Liver (tissue), 9 donors: ENCODE data around the gene ANKEF1. TPM values are rescaled to one million over a fixed set of nuclear protein-coding genes. Genes with fewer than 3 reads are reported as not detected.

Source experiments
- DNase-seq: peaks from one replicate; pipeline ENCODE4 v3.0.0-alpha.2; 2017; ENCODE audit warnings: low spot score
- H3K27ac ChIP-seq, 2 donors: one replicate each; pipeline ENCODE4 v1.7.0; 2013; ENCODE audit warnings: inconsistent platforms in 2 of 2, low read length in 2 of 2, control low read depth in 1 of 2, low read depth in 1 of 2, mild to moderate bottlenecking in 1 of 2
- H3K27me3 ChIP-seq, 4 donors: one replicate each; pipeline versions ENCODE4 v1.6.1 to v1.7.0; 2013; ENCODE audit warnings: low read length in 3 of 4, inconsistent platforms in 1 of 4, mild to moderate bottlenecking in 1 of 4, moderate library complexity in 1 of 4; ENCODE audit not compliant: control insufficient read depth in 4 of 4, insufficient read depth in 4 of 4
- H3K36me3 ChIP-seq, 4 donors: one replicate each; pipeline versions ENCODE4 v1.6.1 to v1.7.0; 2013; ENCODE audit warnings: low read length in 3 of 4, mild to moderate bottlenecking in 3 of 4, low read depth in 1 of 4, moderate library complexity in 1 of 4; ENCODE audit not compliant: control insufficient read depth in 4 of 4, insufficient read depth in 3 of 4
- H3K4me1 ChIP-seq, 4 donors: one replicate each; pipeline versions ENCODE4 v1.6.1 to v1.7.0; 2013; ENCODE audit warnings: low read length in 3 of 4, mild to moderate bottlenecking in 3 of 4, moderate library complexity in 1 of 4; ENCODE audit not compliant: control insufficient read depth in 4 of 4, insufficient read depth in 4 of 4
- H3K4me3 ChIP-seq, 3 donors: one replicate each; pipeline versions ENCODE4 v1.6.1 to v1.7.0; 2013; ENCODE audit warnings: low read length in 3 of 3, control low read depth in 1 of 3, low read depth in 1 of 3, mild to moderate bottlenecking in 1 of 3
- H3K9ac ChIP-seq, 2 donors: one replicate each; pipeline ENCODE4 v1.7.0; 2013; ENCODE audit warnings: low read length in 2 of 2, mild to moderate bottlenecking in 2 of 2, moderate library complexity in 2 of 2, control low read depth in 1 of 2, low read depth in 1 of 2
- H3K9me3 ChIP-seq, 4 donors: one replicate each; pipeline versions ENCODE4 v1.6.1 to v1.7.0; 2013; ENCODE audit warnings: low read length in 3 of 4; ENCODE audit not compliant: control insufficient read depth in 4 of 4
- EGR1 ChIP-seq, 2 donors: IDR thresholded peaks; 2 replicates each; pipeline ENCODE4 v1.6.1; 2016 to 2018; ENCODE audit warnings: antibody characterized with exemption in 2 of 2, low read depth in 2 of 2
- FOXA1 ChIP-seq: IDR thresholded peaks from 2 replicates; pipeline ENCODE4 v1.6.1; 2016; ENCODE audit warnings: antibody characterized with exemption
- FOXA2 ChIP-seq: IDR thresholded peaks from 2 replicates; pipeline ENCODE4 v1.6.1; 2016; ENCODE audit warnings: antibody characterized with exemption
- HNF4A ChIP-seq, 2 donors: conservative IDR thresholded peaks; 2 replicates each; pipeline ENCODE4 v1.6.1; 2016; ENCODE audit warnings: antibody characterized with exemption in 2 of 2, mild to moderate bottlenecking in 2 of 2
- HNF4G ChIP-seq: IDR thresholded peaks from 2 replicates; pipeline ENCODE4 v1.6.1; 2016; ENCODE audit warnings: antibody characterized with exemption
- NR2F2 ChIP-seq: IDR thresholded peaks from 2 replicates; pipeline ENCODE4 v1.6.1; 2016; ENCODE audit warnings: antibody characterized with exemption
- RAD21 ChIP-seq, 2 donors: IDR thresholded peaks; 2 replicates each; pipeline ENCODE4 v1.6.1; 2016; ENCODE audit warnings: antibody characterized with exemption in 2 of 2, mild to moderate bottlenecking in 2 of 2
- RXRA ChIP-seq, 2 donors: IDR thresholded peaks; 2 replicates each; pipeline ENCODE4 v1.6.1; 2017 to 2018; ENCODE audit warnings: antibody characterized with exemption in 2 of 2, mild to moderate bottlenecking in 1 of 2
- SP1 ChIP-seq: IDR thresholded peaks from 2 replicates; pipeline ENCODE4 v1.6.1; 2018; ENCODE audit warnings: antibody characterized with exemption, mild to moderate bottlenecking
- TAF1 ChIP-seq: conservative IDR thresholded peaks from 2 replicates; pipeline ENCODE4 v1.6.1; 2016; ENCODE audit warnings: antibody characterized with exemption, mild to moderate bottlenecking
- YY1 ChIP-seq: IDR thresholded peaks from 2 replicates; pipeline ENCODE4 v1.6.1; 2016; ENCODE audit warnings: antibody characterized with exemption, mild to moderate bottlenecking
- WGBS: extraction: QIAGEN DNeasy Blood & Tissue Kit; methylation state at CpG from one replicate; pipeline ENCODE4 v1.1.7; 2013; 5-methylcytosine and 5-hydroxymethylcytosine counted together
- polyA plus RNA-seq, 2 donors: library from polyadenylated mRNA; stranded (reverse) in 1 of 2; unstranded in 1 of 2; fragments of 200-250 nt in 1 of 2; fragments of >200 nt in 1 of 2; fragmentation: Nextera tagmentation in 1 of 2; extraction: Ambion mirVana in 1 of 2; gene quantifications; one replicate each; pipeline versions ENCODE4 v1.2.1 to v1.2.3, GENCODE V29; 2013 to 2015
- total RNA-seq, 2 donors: library from RNA; depleted of rRNA; stranded (reverse); fragments of >200 nt; gene quantifications; one replicate each; pipeline ENCODE4 v1.2.3, GENCODE V29; 2014
- TF ChIP-seq, protein P1 (sequence below): IDR thresholded peaks from 2 replicates; pipeline ENCODE4 v1.6.1; 2016; ENCODE audit warnings: antibody characterized with exemption, mild to moderate bottlenecking
- TF ChIP-seq, protein P2 (sequence below): fragments of 150-350 bp; IDR thresholded peaks from 2 replicates; pipeline ENCODE4 v1.5.1; 2017; ENCODE audit warnings: improper control_type of control experiment, low read depth, low read length; ENCODE audit not compliant: missing input control
- TF ChIP-seq, protein P3 (sequence below): IDR thresholded peaks from 2 replicates; pipeline ENCODE4 v1.6.1; 2016; ENCODE audit warnings: antibody characterized with exemption
- TF ChIP-seq, protein P4 (sequence below): IDR thresholded peaks from 2 replicates; pipeline ENCODE4 v1.6.1; 2016; ENCODE audit warnings: antibody characterized with exemption
- TF ChIP-seq, protein P5 (sequence below): IDR thresholded peaks from 2 replicates; pipeline ENCODE4 v1.6.1; 2016; ENCODE audit warnings: antibody characterized with exemption
- donor health status: healthy.
- donor health status: healthy.
- donor health status: healthy.
- donor health status: healthy.
- donor health status: healthy.

The ANKEF1 gene
- total and polyA plus RNA-seq, 4 donors: 1.6 to 5.1 (median 2.6) TPM

DNA sequence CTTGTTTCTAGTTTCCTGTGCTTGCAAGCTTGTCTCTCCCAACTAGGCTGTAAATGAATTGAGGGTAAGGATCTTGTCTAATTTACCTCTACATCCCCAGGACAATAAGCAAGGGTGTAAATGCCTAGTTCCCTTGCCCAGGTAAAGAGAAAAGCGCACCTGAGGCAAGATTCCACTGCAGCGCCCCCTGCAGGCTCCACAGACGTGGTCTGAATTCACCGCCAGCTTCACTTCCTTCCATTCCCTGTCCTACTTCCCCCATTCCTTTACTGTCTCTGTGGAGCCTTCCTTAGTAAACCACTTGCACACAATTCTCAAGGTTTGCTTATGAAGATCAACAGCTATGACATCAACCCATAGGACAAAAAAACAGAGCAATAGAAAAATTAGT, 42.3 kb downstream of the ANKEF1 start:
- TF ChIP-seq TAF1 (no peak), EGR1 (IDR thresholded peaks at IDR 0.05; ENCODE audit: low read depth in 2 of 2) (no peak), RAD21 (IDR thresholded peaks at IDR 0.05) (no peak), RXRA (IDR thresholded peaks at IDR 0.05) (no peak)
- Histone ChIP-seq H3K4me1 (no peaks in the 10 kb centered on the region), H3K9me3 (no peaks in the 10 kb centered on the region), H3K27ac (no peak overlapping the region), H3K36me3 (no peaks in the 10 kb centered on the region), H3K9ac (no peak overlapping the region), H3K27me3 (no peaks in the 10 kb centered on the region), H3K4me3 (no peak overlapping the region)
- no peak for DNase-seq
- 56% methylated on average over 4 of the region's 4 CpGs for WGBS

DNA sequence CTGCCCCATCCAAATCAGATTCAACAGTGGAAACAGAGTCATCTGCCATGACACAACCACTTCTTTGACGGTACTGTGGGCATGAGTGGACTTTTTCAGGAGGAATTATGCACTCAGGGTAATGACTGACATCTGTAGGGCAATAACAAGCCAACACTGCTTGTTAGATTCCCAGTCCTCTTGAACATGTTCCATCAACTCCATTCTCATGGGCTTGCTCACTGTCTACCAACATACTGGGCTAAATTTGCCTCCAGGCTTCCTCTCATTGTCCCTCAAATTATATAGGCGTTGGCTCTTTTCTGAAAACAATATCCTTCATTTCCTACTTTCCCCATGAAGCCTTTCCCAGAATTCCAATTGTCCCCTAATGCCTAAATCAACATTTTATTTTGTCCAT, 43.1 kb downstream of the ANKEF1 start:
- DNase-seq: no peak

More for the DNA sequence above, 43.1 kb downstream of the ANKEF1 start:
- Histone ChIP-seq H3K9me3 (no peaks in the 10 kb centered on the region), H3K36me3 (no peaks in the 10 kb centered on the region), H3K27ac (no peak overlapping the region), H3K9ac (no peak overlapping the region), H3K4me3 (no peak overlapping the region), H3K27me3 (no peaks in the 10 kb centered on the region), H3K4me1 (no peaks in the 10 kb centered on the region)
- TF ChIP-seq RAD21 (IDR thresholded peaks at IDR 0.05) (no peak), SP1 (no peak), YY1 (no peak), HNF4G (no peak), NR2F2 (no peak), TAF1 (no peak), FOXA1 (no peak), HNF4A (conservative IDR thresholded peaks at IDR 0.05) (no peak), FOXA2 (no peak), RXRA (IDR thresholded peaks at IDR 0.05) (no peak)
- TF ChIP-seq, protein P1, sequence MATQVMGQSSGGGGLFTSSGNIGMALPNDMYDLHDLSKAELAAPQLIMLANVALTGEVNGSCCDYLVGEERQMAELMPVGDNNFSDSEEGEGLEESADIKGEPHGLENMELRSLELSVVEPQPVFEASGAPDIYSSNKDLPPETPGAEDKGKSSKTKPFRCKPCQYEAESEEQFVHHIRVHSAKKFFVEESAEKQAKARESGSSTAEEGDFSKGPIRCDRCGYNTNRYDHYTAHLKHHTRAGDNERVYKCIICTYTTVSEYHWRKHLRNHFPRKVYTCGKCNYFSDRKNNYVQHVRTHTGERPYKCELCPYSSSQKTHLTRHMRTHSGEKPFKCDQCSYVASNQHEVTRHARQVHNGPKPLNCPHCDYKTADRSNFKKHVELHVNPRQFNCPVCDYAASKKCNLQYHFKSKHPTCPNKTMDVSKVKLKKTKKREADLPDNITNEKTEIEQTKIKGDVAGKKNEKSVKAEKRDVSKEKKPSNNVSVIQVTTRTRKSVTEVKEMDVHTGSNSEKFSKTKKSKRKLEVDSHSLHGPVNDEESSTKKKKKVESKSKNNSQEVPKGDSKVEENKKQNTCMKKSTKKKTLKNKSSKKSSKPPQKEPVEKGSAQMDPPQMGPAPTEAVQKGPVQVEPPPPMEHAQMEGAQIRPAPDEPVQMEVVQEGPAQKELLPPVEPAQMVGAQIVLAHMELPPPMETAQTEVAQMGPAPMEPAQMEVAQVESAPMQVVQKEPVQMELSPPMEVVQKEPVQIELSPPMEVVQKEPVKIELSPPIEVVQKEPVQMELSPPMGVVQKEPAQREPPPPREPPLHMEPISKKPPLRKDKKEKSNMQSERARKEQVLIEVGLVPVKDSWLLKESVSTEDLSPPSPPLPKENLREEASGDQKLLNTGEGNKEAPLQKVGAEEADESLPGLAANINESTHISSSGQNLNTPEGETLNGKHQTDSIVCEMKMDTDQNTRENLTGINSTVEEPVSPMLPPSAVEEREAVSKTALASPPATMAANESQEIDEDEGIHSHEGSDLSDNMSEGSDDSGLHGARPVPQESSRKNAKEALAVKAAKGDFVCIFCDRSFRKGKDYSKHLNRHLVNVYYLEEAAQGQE: no peak
- TF ChIP-seq, protein P2, sequence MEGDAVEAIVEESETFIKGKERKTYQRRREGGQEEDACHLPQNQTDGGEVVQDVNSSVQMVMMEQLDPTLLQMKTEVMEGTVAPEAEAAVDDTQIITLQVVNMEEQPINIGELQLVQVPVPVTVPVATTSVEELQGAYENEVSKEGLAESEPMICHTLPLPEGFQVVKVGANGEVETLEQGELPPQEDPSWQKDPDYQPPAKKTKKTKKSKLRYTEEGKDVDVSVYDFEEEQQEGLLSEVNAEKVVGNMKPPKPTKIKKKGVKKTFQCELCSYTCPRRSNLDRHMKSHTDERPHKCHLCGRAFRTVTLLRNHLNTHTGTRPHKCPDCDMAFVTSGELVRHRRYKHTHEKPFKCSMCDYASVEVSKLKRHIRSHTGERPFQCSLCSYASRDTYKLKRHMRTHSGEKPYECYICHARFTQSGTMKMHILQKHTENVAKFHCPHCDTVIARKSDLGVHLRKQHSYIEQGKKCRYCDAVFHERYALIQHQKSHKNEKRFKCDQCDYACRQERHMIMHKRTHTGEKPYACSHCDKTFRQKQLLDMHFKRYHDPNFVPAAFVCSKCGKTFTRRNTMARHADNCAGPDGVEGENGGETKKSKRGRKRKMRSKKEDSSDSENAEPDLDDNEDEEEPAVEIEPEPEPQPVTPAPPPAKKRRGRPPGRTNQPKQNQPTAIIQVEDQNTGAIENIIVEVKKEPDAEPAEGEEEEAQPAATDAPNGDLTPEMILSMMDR: no peak
- TF ChIP-seq, protein P3, sequence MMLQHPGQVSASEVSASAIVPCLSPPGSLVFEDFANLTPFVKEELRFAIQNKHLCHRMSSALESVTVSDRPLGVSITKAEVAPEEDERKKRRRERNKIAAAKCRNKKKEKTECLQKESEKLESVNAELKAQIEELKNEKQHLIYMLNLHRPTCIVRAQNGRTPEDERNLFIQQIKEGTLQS: no peak
- TF ChIP-seq, protein P4, sequence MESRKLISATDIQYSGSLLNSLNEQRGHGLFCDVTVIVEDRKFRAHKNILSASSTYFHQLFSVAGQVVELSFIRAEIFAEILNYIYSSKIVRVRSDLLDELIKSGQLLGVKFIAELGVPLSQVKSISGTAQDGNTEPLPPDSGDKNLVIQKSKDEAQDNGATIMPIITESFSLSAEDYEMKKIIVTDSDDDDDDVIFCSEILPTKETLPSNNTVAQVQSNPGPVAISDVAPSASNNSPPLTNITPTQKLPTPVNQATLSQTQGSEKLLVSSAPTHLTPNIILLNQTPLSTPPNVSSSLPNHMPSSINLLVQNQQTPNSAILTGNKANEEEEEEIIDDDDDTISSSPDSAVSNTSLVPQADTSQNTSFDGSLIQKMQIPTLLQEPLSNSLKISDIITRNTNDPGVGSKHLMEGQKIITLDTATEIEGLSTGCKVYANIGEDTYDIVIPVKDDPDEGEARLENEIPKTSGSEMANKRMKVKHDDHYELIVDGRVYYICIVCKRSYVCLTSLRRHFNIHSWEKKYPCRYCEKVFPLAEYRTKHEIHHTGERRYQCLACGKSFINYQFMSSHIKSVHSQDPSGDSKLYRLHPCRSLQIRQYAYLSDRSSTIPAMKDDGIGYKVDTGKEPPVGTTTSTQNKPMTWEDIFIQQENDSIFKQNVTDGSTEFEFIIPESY: no peak
- TF ChIP-seq, protein P5, sequence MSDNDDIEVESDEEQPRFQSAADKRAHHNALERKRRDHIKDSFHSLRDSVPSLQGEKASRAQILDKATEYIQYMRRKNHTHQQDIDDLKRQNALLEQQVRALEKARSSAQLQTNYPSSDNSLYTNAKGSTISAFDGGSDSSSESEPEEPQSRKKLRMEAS: no peak
- 93% methylated on average over 2 of the region's 2 CpGs for WGBS
